Fibroblast of peridontal ligament (primary cell): ENCODE measurements around the gene PSMD13.
A peak's percentile ranks its signal among the peaks of the same experiment; 100 is the strongest.

ENCODE experiments used
- DNase-seq: peaks from one replicate; pipeline ENCODE4 v3.0.0-alpha.2; 2010; ENCODE audit errors: extremely low read depth

The PSMD13 gene

GRCh38 chr11:204587-205109 is 32.1 kb upstream of the PSMD13 start:
- DNase-seq, result no peak

DNA sequence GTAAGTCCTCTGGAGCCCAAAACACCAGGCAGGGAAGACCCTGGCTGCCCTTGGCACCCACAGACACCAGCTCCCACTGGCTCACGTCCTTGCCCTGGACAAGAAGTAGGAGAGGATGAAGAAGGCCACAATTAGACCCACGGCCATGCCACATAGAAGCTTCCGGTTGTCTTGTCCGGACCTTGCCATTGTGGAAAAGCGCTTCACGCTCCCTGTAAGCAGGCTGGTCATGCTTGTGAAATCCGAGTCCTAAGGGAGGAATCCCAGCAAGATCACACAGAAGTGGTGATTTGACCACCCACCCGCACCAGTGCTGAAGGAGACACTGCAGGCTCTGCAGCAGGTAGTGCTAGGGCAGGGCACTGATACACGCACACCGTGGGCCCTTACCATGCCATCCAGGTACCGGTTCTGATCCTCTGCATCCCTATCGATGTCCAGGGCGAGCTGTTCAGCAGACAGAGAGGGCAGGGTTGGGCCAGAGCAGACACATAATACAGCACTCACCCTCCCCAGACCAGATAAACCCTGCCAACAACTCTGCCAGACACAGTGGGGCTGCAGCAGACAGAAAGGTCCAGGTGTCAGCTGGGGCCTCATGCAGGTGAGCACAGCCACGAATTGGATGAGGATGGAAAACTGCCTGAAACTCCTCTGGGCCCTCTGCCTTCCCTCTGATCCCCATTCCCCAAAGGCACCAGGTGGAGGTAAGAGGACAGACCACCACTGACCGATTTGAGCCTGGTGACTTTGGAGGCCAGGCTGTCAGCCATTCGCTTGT is 31.4 kb upstream of the PSMD13 start:
- no peak for DNase-seq

DNA sequence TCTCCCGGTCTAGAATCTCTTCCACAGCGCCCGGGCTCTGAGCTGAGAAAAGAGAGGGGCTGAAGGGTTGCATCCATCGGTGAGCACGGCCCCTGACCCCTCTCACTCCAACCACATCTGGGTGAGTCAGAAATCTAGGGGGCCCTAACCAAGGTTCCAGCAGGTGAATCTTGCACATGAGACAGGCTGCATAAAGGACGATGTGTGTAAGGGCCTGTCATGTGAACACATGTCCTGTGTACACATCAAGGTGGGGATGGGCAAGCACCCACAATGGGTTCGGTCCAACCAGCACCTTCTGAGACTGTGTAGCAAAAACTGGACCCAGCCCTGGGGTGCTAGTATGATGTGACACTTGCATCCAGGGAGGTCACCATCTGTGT is 30.8 kb upstream of the PSMD13 start:
- no peak for DNase-seq

- DNase-seq, result peak; percentile 18
Measured at GRCh38 chr11:206526-207207, 30.1 kb upstream of the PSMD13 start.

- peak; percentile 97 for DNase-seq
Measured at GRCh38 chr11:207208-207862, 29.4 kb upstream of the PSMD13 start, which contains the start of the genes BET1L and RIC8A. Gene BET1L (minus strand): TSS chr11:207399. CDS start chr11:207321, 78 bp downstream. Gene RIC8A (plus strand): TSS chr11:207708. CDS start chr11:208855, 1,147 bp downstream.

GRCh38 chr11:207863-208180 is 29.0 kb upstream of the PSMD13 start:
- peak; percentile 65 for DNase-seq

GRCh38 chr11:208181-208916 is 28.4 kb upstream of the PSMD13 start:
- DNase-seq, result peak; percentile 57

- DNase-seq, result no peak
Measured at GRCh38 chr11:208917-209260, 27.9 kb upstream of the PSMD13 start.

GRCh38 chr11:209275-210121 is 27.3 kb upstream of the PSMD13 start:
- DNase-seq, result no peak

DNA sequence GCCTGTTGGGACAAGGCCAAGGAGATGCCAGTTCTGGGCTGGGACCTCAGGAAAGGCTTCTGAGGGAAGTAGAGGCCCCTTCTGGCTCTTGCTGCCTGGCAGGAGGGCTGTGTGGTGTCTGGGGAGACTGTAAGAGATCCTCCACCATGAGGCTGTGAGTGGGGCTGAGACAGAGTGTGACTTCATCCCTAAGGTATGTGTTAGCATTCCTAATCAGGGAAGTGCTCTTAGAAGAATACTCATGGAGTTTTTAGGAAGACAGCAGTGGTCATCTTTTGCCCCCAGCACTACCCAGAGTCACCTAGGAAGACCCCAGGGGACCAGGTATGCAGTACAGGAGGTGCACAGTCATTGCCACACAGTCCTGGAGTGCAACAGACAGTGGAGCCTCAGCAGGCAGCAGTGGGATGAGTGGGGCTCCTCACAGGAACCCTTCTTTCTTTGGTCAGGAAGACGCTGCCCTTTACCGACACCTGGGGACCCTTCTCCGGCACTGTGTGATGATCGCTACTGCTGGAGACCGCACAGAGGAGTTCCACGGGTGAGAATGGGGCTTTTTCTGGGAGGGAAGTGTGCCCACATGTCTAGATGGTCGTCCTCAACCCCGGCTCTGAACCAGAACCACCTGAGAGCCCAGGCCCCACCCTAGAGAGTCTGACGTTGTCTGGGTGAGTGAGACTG is 26.5 kb upstream of the PSMD13 start:
- peak; percentile 79 for DNase-seq

- no peak for DNase-seq
Measured at GRCh38 chr11:210803-211180, 26.0 kb upstream of the PSMD13 start.

- no peak for DNase-seq
Measured at GRCh38 chr11:211295-211694, 25.5 kb upstream of the PSMD13 start.

- no peak for DNase-seq
Measured at GRCh38 chr11:211741-212140, 25.0 kb upstream of the PSMD13 start.

DNA sequence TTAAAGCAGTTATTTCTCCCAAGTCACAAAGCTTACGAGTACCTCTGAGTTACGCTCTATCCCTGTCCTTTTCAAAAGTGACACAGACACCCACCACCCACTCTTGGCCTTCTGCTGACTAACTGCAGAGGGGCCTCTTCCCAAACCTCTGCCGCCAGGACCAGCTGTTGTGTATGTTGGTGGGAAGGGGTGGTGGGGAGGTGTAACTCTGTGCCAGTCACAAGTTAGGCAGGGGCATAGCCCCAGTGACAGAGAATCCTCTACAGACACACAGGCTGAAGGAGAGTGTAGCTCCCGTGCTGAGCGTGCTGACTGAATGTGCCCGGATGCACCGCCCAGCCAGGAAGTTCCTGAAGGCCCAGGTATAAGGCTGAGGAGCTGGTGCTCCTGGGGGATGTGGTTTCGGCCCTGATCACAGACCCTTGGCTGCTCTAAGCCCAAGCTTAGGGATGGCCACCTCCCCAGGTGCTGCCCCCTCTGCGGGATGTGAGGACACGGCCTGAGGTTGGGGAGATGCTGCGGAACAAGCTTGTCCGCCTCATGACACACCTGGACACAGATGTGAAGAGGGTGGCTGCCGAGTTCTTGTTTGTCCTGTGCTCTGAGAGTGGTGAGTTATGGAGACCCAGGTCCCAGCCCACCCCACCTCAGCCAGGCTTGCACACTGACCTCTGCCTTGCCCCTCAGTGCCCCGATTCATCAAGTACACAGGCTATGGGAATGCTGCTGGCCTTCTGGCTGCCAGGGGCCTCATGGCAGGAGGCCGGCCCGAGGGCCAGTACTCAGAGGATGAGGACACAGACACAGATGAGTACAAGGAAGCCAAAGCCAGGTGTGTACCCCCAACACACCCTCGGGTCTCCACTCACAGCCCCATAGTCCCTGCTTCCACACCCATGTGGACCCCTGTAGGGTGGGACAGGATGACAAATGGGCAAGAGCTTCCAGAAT is 24.4 kb upstream of the PSMD13 start:
- no peak for DNase-seq

GRCh38 chr11:213111-213510 is 23.7 kb upstream of the PSMD13 start:
- DNase-seq, result no peak

- no peak for DNase-seq
Measured at GRCh38 chr11:214083-214482, 22.7 kb upstream of the PSMD13 start.

DNA sequence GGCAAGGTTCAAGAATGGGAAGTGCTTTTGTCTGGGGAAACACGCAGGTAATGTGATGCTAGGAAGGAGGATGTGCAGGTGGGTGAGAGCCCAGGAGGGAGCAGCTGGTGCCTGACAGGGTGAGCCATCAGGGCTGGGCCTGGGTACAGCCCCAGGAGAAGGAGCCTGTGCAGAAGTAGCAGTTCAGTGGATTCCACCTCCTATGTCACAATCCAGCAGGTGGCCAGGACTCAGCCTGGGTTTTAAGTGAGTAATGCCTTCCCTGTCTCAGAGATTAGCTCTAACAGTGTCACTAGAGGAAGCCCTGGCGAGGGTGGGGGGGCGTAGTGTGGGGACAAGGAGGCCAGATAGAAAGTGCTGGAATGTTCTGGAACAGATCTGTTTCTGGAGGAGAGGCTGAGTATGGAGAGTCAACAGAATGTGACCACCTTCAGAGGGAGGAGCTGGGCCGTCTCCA is 21.2 kb upstream of the PSMD13 start:
- DNase-seq, result no peak

DNA sequence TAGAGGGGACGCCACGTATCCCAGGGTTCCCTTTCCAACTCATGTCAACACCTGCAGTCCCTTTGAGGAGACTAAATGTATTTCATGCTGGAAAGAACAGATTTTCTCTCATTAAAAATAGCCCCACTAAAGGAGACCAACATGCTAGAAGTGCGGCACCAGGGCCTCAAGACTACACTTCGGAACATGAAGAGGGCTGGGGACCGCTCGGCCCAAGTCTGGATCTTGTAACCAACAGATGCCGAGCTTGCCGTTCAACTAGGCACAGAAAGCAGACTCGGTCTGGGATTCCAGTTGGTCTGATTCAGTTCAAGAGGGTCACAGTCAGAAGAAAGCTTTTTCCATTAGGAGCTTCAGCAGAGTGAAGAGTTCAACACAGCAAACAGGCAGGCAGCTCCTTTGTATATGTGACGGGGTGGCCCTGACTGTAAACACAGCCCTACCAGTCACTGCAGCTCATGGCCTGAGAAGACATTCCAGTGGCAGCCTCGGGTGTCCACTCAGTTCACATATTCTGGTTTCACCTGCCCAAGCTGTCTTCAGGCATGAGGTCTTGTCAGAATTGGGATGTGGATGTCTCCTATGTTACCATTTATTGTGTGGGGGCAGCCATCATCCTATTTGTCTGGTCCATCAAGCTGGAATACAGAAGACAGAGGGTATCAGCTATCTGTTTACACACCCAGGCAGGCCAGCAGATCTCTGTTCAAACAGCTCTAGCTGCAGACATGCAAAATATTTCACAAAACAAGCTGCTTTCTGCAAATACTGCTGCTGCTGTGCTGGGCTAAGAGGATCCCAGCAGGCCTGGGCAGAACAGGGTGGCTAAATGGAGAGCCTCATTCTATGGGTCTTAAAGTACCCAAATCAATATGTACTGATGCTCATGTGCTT is 20.4 kb upstream of the PSMD13 start:
- DNase-seq, result no peak
